Suprapubic skin (tissue), 4 donors: Measurements from ENCODE around the gene DENND4B. TPM values are rescaled to one million over a fixed set of nuclear protein-coding genes. Genes with fewer than 3 reads are reported as not detected.

Source experiments
- DNase-seq, 2 donors: peaks; one replicate each; pipeline ENCODE4 v3.0.0-alpha.2; 2019; ENCODE audit warnings: low spot score in 2 of 2
- H3K27ac ChIP-seq: fragments of 200-600 bp; sonication (generic); one replicate; pipeline ENCODE4 v1.5.1; 2019
- H3K27me3 ChIP-seq: fragments of 200-600 bp; sonication (generic); one replicate; pipeline ENCODE4 v1.5.1; 2019
- H3K36me3 ChIP-seq: fragments of 200-600 bp; sonication (generic); one replicate; pipeline ENCODE4 v1.5.1; 2019
- H3K4me1 ChIP-seq: fragments of 200-600 bp; sonication (generic); one replicate; pipeline ENCODE4 v1.5.1; 2019
- H3K4me3 ChIP-seq: fragments of 200-600 bp; sonication (generic); one replicate; pipeline ENCODE4 v1.5.1; 2019; ENCODE audit warnings: mild to moderate bottlenecking
- H3K9me3 ChIP-seq: fragments of 200-600 bp; sonication (generic); one replicate; pipeline ENCODE4 v1.5.1; 2019
- EP300 ChIP-seq: sonication (generic); formaldehyde crosslinking; IDR thresholded peaks from one replicate; pipeline ENCODE4 v1.6.1; 2017; ENCODE audit warnings: antibody characterized with exemption
- POLR2A ChIP-seq, 2 donors: fragments of 450-650 bp; IDR thresholded peaks; one replicate each; pipeline ENCODE4 v1.6.1; 2017; ENCODE audit warnings: antibody characterized with exemption in 2 of 2, mild to moderate bottlenecking in 2 of 2, moderate library complexity in 2 of 2
- POLR2AphosphoS5 ChIP-seq, 3 donors: sonication (generic); formaldehyde crosslinking; IDR thresholded peaks; one replicate each; pipeline ENCODE4 v1.6.1; 2017; ENCODE audit warnings: antibody characterized with exemption in 3 of 3
- WGBS: methylation state at CpG from one replicate; pipeline ENCODE4 v1.1.5; 2018; 5-methylcytosine and 5-hydroxymethylcytosine counted together
- total RNA-seq, 4 donors: library from RNA; depleted of rRNA; stranded (reverse); fragments of >200 nt; gene quantifications; one replicate each; pipeline ENCODE4 v1.1.0, GENCODE V29; 2016
- TF ChIP-seq, protein P1 (sequence below), 2 donors: fragments of 200-600 bp in 1 of 2; fragments of 450-650 bp in 1 of 2; sonication (generic) in 1 of 2; IDR thresholded peaks; one replicate each; pipeline ENCODE4 v1.5.1; 2016 to 2019; ENCODE audit warnings: antibody characterized with exemption in 2 of 2, mild to moderate bottlenecking in 1 of 2, moderate library complexity in 1 of 2

DENND4B gene
- total RNA-seq, 4 donors from 2014 or later, result 20.0 to 45.1 (median 31.0) TPM

DNA sequence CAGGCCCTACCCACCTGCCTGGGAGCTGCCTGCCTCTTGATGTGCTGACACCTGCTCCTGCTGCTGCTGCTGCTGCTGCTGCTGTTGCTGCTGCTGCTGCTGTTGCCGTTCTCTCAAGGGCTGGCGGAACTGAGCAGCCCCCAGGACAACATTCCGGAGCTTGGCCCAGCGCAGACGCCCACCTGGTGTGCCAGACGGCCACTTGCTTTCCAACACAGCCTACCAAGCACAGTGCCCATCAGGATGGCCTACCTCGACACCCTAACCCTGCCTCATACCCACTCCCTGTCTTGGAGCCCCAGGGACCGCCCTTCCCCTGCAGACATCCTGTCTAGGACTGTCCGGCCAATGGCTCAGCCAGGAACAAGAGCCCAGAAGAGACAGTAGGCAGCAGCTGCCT lies 11.8 kb downstream of the DENND4B start:
- no peak for DNase-seq
- H3K9me3 ChIP-seq, result no peaks in the 10 kb centered on the region
- H3K27ac ChIP-seq, result no peak overlapping the region
- 100% methylated on average over 9 of the region's 9 CpGs for WGBS
- H3K27me3 ChIP-seq, result no peaks in the 10 kb centered on the region
- H3K4me1 ChIP-seq, result no peaks in the 10 kb centered on the region
- peaks cover 88% of the 10 kb centered on the region for H3K36me3 ChIP-seq
- TF ChIP-seq POLR2AphosphoS5 (IDR thresholded peaks at IDR 0.05) (no peak), EP300 (no peak), POLR2A (IDR thresholded peaks at IDR 0.05) (no peak)
- TF ChIP-seq, protein P1, sequence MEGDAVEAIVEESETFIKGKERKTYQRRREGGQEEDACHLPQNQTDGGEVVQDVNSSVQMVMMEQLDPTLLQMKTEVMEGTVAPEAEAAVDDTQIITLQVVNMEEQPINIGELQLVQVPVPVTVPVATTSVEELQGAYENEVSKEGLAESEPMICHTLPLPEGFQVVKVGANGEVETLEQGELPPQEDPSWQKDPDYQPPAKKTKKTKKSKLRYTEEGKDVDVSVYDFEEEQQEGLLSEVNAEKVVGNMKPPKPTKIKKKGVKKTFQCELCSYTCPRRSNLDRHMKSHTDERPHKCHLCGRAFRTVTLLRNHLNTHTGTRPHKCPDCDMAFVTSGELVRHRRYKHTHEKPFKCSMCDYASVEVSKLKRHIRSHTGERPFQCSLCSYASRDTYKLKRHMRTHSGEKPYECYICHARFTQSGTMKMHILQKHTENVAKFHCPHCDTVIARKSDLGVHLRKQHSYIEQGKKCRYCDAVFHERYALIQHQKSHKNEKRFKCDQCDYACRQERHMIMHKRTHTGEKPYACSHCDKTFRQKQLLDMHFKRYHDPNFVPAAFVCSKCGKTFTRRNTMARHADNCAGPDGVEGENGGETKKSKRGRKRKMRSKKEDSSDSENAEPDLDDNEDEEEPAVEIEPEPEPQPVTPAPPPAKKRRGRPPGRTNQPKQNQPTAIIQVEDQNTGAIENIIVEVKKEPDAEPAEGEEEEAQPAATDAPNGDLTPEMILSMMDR (IDR thresholded peaks at IDR 0.05), result no peak
- H3K4me3 ChIP-seq, result no peak overlapping the region

DNA sequence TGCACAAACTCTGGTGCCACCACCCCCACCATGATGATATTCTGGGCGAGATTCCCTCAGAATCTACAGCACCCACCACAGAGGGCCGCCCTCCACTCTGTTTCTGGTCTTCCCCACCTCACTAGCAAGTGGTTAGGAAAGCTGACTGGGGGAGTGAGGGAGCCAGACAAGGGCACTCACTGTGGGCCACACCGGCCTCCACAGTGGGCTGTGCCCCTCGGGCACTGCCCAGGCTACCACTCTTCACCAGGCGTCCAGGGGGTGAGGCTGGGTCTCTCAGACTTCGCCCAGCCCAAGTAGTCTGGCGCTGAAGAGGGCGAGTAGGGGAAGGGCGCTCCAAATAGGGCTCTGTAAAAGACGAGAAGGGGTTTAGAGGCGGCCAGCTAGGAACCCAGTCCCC lies 12.6 kb downstream of the DENND4B start:
- H3K4me1 ChIP-seq, result peaks cover 4% of the 10 kb centered on the region
- H3K36me3 ChIP-seq, result peaks cover 80% of the 10 kb centered on the region
- no peak overlapping the region for H3K27ac ChIP-seq
- no peak overlapping the region for H3K4me3 ChIP-seq
- H3K9me3 ChIP-seq, result no peaks in the 10 kb centered on the region
- no peaks in the 10 kb centered on the region for H3K27me3 ChIP-seq
- TF ChIP-seq POLR2AphosphoS5 (IDR thresholded peaks at IDR 0.05), result no peak
- DNase-seq, result no peak
- 95% methylated on average over 10 of the region's 11 CpGs for WGBS

GRCh38 chr1:153933430-153933829 lies 13.1 kb downstream of the DENND4B start:
- Histone ChIP-seq H3K27ac (no peak overlapping the region), H3K9me3 (no peaks in the 10 kb centered on the region), H3K4me3 (no peak overlapping the region), H3K27me3 (no peaks in the 10 kb centered on the region), H3K4me1 (peaks cover 7% of the 10 kb centered on the region), H3K36me3 (peaks cover 76% of the 10 kb centered on the region)
- TF ChIP-seq, protein P1 (IDR thresholded peaks at IDR 0.05), result no peak
- TF ChIP-seq POLR2AphosphoS5 (IDR thresholded peaks at IDR 0.05), result no peak
- TF ChIP-seq POLR2A (IDR thresholded peaks at IDR 0.05), result no peak
- no peak for TF ChIP-seq EP300
- no CpG with 5 or more reads among the region's 14 CpGs for WGBS
- DNase-seq, result no peak

DNA sequence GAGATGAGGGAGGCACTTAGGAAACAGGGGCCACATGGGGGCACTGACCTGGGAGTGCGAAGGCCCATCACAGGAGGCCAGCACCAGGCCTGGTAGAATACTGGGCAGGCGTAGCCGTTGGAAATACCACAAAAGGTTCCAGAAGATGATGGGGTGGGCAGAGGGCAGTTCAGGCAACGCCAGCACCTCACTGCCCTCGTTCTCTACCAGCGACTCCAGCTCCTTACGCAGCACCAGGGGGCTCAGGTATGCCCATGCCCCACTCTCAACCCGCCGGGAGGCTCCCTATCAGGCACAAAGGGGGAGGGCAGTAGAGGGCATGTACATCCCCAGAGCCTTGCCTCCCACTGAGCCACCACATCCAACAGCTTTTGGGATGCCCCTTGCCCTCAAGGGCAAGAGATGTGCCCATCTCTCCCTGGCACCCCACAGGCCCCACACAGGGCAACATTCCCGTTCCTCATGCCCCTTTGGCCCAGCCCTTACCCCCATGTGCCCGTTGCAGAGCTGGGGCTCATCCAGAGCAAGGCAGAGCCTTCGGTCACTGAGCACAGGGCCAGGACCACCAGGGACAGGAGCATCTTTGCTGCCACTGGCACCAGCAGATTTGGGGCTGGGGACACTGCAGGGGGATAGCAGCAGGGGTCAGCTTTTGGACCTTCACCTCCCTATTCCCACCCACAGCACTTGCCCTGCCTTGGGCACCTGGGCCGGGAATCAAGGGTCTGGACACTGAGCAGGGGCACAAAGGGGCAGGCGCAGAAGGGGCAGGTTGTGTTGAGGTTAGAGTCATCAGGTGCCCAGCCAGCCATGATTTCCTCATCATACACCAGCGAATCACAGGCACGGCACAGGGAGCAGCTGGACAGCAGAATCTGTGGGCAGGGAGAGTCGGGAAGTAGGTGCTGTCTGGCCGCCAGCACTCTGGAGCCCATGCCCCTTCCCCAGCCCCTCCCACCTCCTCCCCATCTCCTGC lies 14.1 kb downstream of the DENND4B start:
- H3K36me3 ChIP-seq, result peaks cover 68% of the 10 kb centered on the region
- WGBS, result 90% methylated on average over 16 of the region's 18 CpGs
- DNase-seq, result no peak
- peaks cover 7% of the 10 kb centered on the region for H3K4me1 ChIP-seq
- TF ChIP-seq POLR2A (IDR thresholded peaks at IDR 0.05) (no peak), POLR2AphosphoS5 (IDR thresholded peaks at IDR 0.05) (no peak), EP300 (no peak)
- TF ChIP-seq, protein P1 (IDR thresholded peaks at IDR 0.05), result no peak
- no peak overlapping the region for H3K27ac ChIP-seq
- H3K4me3 ChIP-seq, result no peak overlapping the region
- H3K9me3 ChIP-seq, result no peaks in the 10 kb centered on the region
- no peaks in the 10 kb centered on the region for H3K27me3 ChIP-seq

GRCh38 chr1:153929981-153930948 lies 16.3 kb downstream of the DENND4B start:
- DNase-seq, result no peak
- TF ChIP-seq POLR2AphosphoS5 (IDR thresholded peaks at IDR 0.05), result no peak
- no peak for TF ChIP-seq EP300
- TF ChIP-seq POLR2A (IDR thresholded peaks at IDR 0.05), result no peak
- TF ChIP-seq, protein P1 (IDR thresholded peaks at IDR 0.05), result no peak
- WGBS, result 90% methylated on average over 13 of the region's 14 CpGs
- no peak overlapping the region for H3K4me3 ChIP-seq
- H3K4me1 ChIP-seq, result peaks cover 7% of the 10 kb centered on the region
- H3K9me3 ChIP-seq, result no peaks in the 10 kb centered on the region
- H3K27ac ChIP-seq, result no peak overlapping the region
- peaks cover 46% of the 10 kb centered on the region for H3K36me3 ChIP-seq
- H3K27me3 ChIP-seq, result no peaks in the 10 kb centered on the region
